VCaP (cell line): ENCODE measurements around the gene PTPRD.

Source experiments
- H3K27ac ChIP-seq: fragments of 450-650 bp; 2 replicates; pipeline ENCODE4 v1.5.1; 2017
- CTCF ChIP-seq: fragments of 450-650 bp; conservative IDR thresholded peaks from 2 replicates; pipeline ENCODE4 v1.5.1; 2017; ENCODE audit warnings: mild to moderate bottlenecking, moderate library complexity

The PTPRD gene

GRCh38 chr9:8348756-8349155 lies 2264.0 kb downstream of the PTPRD start:
- no peak overlapping the region for H3K27ac ChIP-seq
- TF ChIP-seq CTCF = no peak

GRCh38 chr9:8346296-8346695 lies 2266.5 kb downstream of the PTPRD start:
- no peak overlapping the region for H3K27ac ChIP-seq
- no peak for TF ChIP-seq CTCF

GRCh38 chr9:8338767-8339510 lies 2273.9 kb downstream of the PTPRD start:
- no peak for TF ChIP-seq CTCF
- no peak overlapping the region for H3K27ac ChIP-seq

DNA sequence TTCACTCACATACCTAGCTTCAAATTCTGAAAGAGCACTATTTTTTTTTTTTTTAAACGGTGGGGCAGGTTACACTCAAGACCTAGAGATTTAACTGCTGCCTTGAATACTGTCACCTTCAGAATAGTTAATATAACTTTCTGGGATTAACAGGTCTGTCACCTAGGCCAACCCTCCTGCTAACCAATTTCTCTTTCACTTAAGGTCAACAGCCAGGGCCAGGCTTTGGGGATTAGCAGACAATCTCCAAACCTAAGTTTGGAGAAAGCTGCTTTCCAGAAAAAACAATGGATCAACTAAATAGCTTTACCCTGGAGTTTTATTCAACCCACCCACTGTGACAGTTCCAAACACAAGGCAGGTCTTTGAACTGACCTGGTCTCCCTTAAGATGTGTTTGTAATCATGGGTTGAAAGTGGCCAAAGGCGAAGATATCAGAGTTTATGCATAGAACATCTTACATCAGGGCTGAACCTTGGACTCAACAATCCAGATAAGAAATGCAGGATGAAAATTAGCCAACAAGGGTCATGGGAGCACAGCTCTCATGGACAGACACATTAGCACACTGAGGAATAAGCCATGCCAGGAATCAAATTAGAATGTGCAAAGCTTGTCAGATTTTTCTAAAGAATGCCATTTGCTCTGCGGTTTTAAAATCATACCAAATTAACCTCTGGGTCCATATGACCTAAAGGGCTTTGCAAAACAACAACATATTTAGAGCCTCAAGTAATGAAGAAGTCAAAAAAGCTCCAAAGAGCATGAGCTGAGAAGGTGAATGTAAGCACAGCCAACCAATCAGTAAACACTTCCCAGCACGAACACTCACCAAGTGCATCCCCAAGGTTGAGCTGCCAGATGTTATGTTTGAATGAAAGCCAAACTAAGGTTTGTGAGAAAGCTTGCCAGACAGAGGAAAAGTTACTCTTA lies 2274.7 kb downstream of the PTPRD start:
- no peak for TF ChIP-seq CTCF
- H3K27ac ChIP-seq = no peak overlapping the region

DNA sequence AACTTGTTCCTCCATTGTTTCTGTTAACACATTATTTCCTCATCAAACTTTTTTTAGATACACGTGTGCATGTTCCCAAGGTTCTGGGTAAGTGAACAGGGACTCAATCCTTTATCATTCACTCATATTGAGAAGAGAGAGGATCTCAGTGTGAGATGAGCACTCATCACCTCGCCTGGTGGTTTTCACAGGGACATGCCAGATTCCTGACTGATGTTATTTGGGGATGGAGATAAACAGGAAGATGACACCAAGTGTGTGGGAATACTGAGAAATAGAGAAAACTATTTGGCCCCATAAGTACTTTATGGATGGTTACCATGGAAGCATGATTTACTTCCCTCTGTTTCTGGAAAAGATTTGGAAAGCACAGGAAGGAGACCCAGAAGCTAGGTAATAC lies 2279.9 kb downstream of the PTPRD start:
- H3K27ac ChIP-seq = no peak overlapping the region
- TF ChIP-seq CTCF = no peak

DNA sequence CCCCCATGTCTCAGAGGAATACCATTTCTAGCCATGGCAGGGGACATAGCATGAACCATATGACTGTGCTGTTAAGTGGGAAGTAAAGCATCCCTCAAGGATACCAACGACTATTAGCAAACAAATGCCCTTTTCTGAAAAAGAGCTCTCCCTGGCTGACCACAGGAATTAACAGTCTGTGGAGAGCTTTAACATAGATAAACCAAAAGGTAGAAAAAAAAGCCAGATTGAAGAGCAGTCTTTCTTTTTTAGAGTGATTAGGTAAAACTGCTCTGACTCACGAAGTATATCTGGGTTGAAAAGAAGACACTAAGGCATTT lies 2280.5 kb downstream of the PTPRD start:
- H3K27ac ChIP-seq = no peak overlapping the region
- no peak for TF ChIP-seq CTCF

- TF ChIP-seq CTCF = no peak
Observed at GRCh38 chr9:8331507-8332330, 2281.1 kb downstream of the PTPRD start.

More at GRCh38 chr9:8331507-8332330, 2281.1 kb downstream of the PTPRD start:
- no peak overlapping the region for H3K27ac ChIP-seq
